ENCODE data around the gene SYNE1. TPM values are rescaled to one million over a fixed set of nuclear protein-coding genes. Genes with fewer than 3 reads are reported as not detected.

SYNE1 gene
- total and polyA plus RNA-seq, 11 donors, result 25.0 to 178 (median 112) TPM

DNA sequence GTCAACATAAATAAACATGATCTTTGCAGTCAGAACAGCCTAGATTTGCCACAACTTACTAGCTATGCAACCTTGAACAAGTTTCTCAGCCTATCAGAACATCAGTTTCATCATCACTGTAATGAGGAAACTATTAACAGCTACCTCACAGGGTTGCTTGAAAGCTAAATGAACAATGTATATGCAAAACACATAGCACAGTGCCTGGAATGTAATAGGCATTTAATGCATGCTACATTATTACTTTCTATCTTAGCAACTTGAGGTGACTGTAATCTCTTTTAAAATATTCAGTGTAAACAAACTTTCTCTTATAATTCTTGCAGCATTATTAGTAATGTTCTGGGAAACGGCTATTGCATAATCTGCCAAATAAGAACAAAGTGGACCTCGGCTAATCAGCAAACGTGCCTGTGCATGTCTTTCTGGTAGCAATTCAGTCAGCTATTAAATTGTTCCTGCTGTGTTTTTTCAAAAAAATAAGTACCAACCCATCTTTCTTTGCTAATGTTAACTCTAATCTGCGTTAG is 61.5 kb downstream of the SYNE1 start:
- TF ChIP-seq, protein P1, sequence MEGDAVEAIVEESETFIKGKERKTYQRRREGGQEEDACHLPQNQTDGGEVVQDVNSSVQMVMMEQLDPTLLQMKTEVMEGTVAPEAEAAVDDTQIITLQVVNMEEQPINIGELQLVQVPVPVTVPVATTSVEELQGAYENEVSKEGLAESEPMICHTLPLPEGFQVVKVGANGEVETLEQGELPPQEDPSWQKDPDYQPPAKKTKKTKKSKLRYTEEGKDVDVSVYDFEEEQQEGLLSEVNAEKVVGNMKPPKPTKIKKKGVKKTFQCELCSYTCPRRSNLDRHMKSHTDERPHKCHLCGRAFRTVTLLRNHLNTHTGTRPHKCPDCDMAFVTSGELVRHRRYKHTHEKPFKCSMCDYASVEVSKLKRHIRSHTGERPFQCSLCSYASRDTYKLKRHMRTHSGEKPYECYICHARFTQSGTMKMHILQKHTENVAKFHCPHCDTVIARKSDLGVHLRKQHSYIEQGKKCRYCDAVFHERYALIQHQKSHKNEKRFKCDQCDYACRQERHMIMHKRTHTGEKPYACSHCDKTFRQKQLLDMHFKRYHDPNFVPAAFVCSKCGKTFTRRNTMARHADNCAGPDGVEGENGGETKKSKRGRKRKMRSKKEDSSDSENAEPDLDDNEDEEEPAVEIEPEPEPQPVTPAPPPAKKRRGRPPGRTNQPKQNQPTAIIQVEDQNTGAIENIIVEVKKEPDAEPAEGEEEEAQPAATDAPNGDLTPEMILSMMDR (IDR thresholded peaks at IDR 0.05), result no peak
- no peak for TF ChIP-seq POLR2A (IDR thresholded peaks at IDR 0.05)

DNA sequence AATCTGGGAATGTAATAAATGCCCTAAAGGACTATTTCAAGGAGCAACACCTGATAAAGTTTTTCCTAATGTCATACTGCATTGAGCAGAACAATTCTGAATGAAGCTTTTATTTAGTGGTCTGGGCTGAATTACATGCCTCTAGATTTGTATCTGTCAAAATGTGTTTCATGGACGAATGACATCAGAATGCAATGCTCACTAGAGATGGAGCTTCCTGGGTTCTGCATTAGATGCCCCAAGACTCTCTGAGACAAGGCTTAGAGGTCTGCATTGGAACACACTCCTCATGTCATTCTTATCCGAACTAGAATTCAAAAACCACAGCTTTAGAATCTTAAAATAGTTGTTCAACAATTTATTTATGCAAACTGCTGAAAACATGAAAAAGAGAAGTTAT is 62.0 kb downstream of the SYNE1 start:
- Histone ChIP-seq H3K27me3 (no peaks in the 10 kb centered on the region), H3K4me1 (peaks cover 0 to 38% (median 8%) of the 10 kb centered on the region in 12 donors), H3K36me3 (no peaks in the 10 kb centered on the region), H3K27ac (no peak overlapping the region), H3K9me3 (no peaks in the 10 kb centered on the region), H3K4me3 (no peak overlapping the region)
- intact Hi-C loops (cut with DNase I), result no loop called here
- DNase-seq (no peak), ATAC-seq (no peak)
- 57 to 79% (median 60%) methylated on average over 2 of the region's 2 CpGs for WGBS, 4 donors
- TF ChIP-seq, protein P1 (IDR thresholded peaks at IDR 0.05), result no peak
- no peak for TF ChIP-seq POLR2A (IDR thresholded peaks at IDR 0.05)

More for the DNA sequence above, 61.5 kb downstream of the SYNE1 start:
- Histone ChIP-seq H3K4me3 (no peak overlapping the region), H3K4me1 (peaks cover 0 to 38% (median 8%) of the 10 kb centered on the region in 12 donors), H3K27me3 (no peaks in the 10 kb centered on the region), H3K27ac (no peak overlapping the region), H3K9me3 (no peaks in the 10 kb centered on the region), H3K36me3 (no peaks in the 10 kb centered on the region)
- intact Hi-C loops (cut with DNase I), result no loop called here
- DNase-seq, result no peak
- 55 to 74% (median 59%) methylated on average over 4 of the region's 4 CpGs for WGBS, 4 donors
- ATAC-seq, result no peak

DNA sequence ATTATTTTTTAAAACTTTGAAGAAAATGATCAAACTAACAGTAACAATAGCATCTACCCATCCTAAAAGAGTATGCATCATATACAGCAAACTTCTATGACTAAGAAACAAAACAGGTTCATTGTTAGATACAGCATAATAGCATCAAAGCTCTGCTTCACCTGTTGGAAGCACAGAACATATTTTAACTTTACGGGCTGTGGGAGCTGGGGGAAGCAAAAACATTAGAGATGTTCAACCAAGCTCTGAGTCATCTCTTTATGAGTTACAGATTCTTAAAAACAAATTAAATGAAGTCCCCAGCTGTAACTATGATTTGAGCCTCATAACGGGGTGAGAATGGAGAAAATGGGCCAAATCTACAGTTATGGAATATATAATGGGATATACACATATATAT is 63.4 kb downstream of the SYNE1 start:
- peaks cover 0 to 38% (median 8%) of the 10 kb centered on the region in 12 donors for H3K4me1 ChIP-seq
- intact Hi-C loops (cut with DNase I), result no loop called here
- H3K27me3 ChIP-seq, result no peaks in the 10 kb centered on the region
- 87 to 94% (median 92%) methylated on average over 2 of the region's 2 CpGs for WGBS, 4 donors
- H3K36me3 ChIP-seq, result no peaks in the 10 kb centered on the region
- no peak overlapping the region for H3K4me3 ChIP-seq
- no peaks in the 10 kb centered on the region for H3K9me3 ChIP-seq
- no peak overlapping the region for H3K27ac ChIP-seq
- TF ChIP-seq, protein P1 (IDR thresholded peaks at IDR 0.05), result no peak
- ATAC-seq (no peak), DNase-seq (no peak)

DNA sequence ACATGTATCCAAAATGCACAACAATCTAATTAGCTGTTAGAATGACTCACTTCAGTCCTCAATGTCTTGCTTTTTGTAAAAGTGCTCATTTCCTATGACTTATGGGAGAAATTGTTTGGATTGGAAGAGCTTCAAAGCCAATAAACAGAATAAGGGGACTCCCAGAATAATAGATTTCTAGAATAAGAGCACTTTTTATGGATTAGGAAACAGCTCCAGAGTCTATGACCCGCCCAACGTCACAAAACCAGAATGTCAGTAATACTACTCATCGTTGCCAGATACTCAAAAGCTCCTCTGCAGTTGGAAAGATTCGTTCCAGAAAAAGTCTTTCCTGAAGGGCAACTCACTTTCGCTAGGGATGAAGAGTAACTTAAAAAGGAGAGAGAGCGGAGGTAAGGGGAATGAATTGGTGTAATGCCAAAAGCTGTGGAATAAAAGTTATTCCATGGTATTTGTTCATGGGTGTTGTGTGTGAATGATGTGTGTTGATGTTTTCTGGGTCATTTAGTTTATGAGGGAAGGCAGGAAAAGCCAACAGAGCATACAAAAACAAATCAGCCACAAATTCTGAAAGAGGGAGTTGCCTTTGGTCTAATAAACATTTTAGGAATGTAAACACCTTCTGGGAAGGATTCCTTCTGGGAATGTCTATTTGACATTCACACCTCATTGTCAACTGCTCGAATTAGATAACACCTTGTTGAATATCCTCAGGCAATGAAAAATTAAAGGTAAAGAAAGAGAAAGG is 64.6 kb downstream of the SYNE1 start:
- Histone ChIP-seq H3K27me3 (no peaks in the 10 kb centered on the region), H3K36me3 (no peaks in the 10 kb centered on the region), H3K9me3 (no peaks in the 10 kb centered on the region), H3K27ac (peak overlapping the region in 4 of 12 donors; percentile 5 to 35 (median 25)), H3K4me3 (no peak overlapping the region), H3K4me1 (peaks cover 0 to 38% (median 8%) of the 10 kb centered on the region in 12 donors)
- WGBS, 4 donors, result 56 to 66% (median 61%) methylated on average over 7 of the region's 7 CpGs
- ATAC-seq, result peak in 2 of 4 donors; percentile 54 to 60
- no peak for DNase-seq
- TF ChIP-seq POLR2A (IDR thresholded peaks at IDR 0.05), result no peak
- intact Hi-C loops (cut with DNase I), result no loop called here

Measured in heart left ventricle (tissue), 16 donors.